Fibroblast of skin of back (primary cell): Measurements from ENCODE around the gene RANBP17.

Experiments
- DNase-seq: peaks from one replicate; pipeline ENCODE4 v3.0.0-alpha.2; 2013

The RANBP17 gene

GRCh38 chr5:171102877-171103610 is 241.2 kb downstream of the RANBP17 start:
- no peak for DNase-seq

DNA sequence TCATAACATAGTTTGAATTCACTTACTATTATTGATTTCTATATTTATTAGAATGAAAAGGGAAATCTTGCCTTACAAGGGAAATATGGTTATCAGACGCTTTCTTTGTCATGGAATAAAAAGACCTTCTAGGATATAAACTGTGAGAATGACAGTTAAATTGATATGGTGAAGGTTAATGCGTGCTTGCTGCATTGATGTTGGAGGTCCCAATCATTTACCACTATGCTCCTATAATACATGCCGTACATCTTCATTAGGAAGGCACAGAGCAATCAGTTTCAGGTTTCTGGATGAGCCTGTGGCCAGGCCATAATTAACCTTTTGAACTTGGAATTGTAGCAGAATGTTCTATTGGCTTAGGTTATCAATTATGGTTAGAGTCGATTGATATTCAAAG is 245.9 kb downstream of the RANBP17 start:
- DNase-seq: no peak

DNA sequence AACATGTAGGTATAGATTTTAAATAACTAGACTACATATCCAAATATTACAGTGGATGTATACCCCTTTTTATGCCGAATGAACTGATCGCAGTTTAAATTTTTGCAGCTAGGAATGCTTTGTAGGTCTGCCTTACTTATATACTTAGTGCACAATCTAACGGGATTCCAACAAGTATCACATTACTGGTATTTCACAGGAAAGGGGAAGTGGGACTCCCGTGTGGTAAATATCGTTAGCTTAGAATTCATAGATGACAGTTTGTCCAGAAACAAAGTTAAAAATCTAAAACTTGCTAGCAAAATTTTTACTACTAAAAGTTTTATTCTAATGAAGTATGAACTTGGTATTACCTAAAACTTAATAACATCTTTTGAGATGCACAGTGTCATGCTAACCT is 253.7 kb downstream of the RANBP17 start:
- no peak for DNase-seq

DNA sequence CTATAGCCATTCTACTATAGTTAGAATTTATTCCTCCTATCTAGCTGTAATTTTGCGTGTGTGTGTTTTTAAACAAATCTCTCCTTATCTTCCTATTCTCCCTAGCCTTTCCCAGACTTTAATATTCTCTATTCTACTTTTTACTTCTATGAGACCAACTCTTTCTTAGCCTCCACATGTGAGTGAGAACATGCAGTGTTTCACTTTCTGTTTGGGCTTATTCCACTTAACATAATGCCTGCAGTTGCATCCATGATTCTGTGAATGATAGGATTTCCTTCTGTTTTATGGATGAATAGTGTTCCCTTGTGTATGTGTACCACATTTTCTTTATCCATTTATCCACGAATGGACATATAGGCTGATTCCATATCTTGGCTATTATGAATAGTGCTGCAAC is 254.9 kb downstream of the RANBP17 start:
- no peak for DNase-seq

GRCh38 chr5:171120986-171121622 is 259.3 kb downstream of the RANBP17 start:
- DNase-seq: no peak

DNA sequence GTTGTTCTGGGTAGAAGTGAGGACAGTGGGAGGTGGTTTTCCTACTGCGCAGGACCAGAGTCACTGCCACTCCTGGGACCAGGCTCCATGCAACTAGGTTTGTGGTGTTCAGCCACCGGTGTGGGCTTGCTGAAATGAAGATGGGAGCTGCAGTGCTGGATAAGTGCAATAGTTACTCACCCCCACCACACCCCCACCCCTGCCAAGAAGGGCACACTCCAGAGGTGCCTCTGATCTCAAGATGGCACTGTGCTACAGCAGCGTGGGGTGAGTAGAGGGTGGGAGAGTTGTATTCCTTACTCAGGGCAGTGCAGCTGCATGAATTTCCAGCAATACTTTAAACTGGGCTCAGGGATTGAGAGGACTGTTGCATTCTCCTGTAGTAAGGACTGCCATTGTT is 259.8 kb downstream of the RANBP17 start:
- DNase-seq: no peak

DNA sequence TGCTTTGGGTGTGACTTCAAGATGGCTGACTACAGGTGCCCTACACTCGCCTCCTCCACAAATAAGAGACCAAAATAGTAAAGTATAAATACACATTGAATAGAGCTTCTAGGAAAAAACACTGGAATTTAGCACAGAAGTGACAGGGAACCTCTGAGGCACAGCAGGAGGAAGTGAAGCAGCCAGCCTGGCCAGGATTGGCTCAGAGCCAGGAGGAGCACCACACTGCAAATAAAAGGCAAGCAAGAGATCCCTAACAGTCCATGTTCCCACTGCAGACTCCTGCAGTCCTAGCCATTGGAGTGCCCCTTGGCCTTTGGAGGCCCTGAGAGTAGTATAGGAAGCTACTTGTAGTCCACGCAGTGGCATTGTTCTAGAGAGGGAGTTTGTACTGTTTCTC is 260.6 kb downstream of the RANBP17 start:
- peak; percentile 30 for DNase-seq

GRCh38 chr5:171123417-171123816 is 261.6 kb downstream of the RANBP17 start:
- DNase-seq: no peak

GRCh38 chr5:171127314-171127713 is 265.5 kb downstream of the RANBP17 start:
- DNase-seq: peak; percentile 55

DNA sequence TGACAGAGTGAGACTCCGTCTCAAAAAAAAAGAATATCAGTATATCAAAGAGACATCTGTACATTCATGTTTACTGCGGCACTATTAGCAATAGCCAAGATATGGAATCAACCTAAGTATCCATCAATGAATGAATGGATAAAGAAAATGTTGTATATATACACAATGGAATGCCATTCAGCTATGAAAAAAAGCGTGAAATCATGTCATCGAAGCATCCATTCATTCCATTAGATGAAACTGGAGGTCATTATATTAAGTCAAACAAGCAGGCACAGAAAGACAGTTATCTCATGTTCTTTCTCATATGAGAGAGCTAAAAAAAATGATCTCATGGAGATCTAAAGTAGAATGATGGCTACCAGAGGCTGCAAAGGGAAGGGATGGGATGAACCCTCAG is 266.3 kb downstream of the RANBP17 start:
- no peak for DNase-seq

DNA sequence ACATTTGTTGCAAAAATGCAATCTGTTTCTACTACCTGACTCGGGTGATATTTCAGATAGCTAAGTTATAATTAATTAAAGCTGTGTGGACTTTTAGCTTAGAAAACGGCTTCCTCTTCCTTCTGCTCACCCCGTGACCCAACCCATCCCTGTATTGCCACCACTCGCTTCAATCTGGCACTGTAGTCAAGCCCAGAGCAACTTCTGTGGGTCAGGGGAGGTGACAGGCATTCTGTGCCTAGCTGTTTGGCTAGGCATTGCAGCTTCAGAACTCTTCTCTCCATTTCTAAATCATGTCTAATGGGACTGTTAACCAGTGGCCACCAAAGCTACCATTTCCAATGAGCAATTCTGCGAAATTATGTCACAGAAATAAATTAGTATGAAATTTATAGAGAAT is 267.5 kb downstream of the RANBP17 start:
- DNase-seq: no peak

GRCh38 chr5:171131497-171131896 is 269.7 kb downstream of the RANBP17 start:
- no peak for DNase-seq

- DNase-seq: peak; percentile 78
These were observed 276.1 kb downstream of the RANBP17 start for GRCh38 chr5:171137768-171138525.

- DNase-seq: no peak
These were observed 277.4 kb downstream of the RANBP17 start for GRCh38 chr5:171139227-171139626.

- no peak for DNase-seq
These were observed 280.8 kb downstream of the RANBP17 start for GRCh38 chr5:171142617-171143016.

GRCh38 chr5:171143171-171143570 is 281.4 kb downstream of the RANBP17 start:
- no peak for DNase-seq

- no peak for DNase-seq
These were observed 282.1 kb downstream of the RANBP17 start for GRCh38 chr5:171143926-171144325.

- no peak for DNase-seq
These were observed 287.5 kb downstream of the RANBP17 start for GRCh38 chr5:171149333-171149732.

DNA sequence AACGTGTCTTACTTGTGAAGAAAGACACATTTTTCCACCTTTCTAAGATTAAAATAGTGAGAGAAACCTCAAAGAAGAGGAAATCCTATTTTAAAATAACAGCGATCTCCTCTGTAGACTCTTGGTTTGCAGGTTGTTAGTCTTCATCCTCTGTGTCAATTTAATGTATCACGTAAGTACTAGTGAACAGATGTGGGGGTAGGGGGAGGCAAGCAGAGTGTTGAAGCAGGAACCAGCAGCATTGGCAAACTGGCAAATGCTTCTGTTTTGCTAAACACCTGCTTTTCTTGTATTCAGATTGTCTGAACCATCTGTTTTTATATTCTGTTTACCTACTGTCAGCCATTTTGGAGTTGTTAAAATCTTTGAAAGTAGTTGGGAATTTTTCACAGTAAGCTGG is 288.0 kb downstream of the RANBP17 start:
- no peak for DNase-seq

DNA sequence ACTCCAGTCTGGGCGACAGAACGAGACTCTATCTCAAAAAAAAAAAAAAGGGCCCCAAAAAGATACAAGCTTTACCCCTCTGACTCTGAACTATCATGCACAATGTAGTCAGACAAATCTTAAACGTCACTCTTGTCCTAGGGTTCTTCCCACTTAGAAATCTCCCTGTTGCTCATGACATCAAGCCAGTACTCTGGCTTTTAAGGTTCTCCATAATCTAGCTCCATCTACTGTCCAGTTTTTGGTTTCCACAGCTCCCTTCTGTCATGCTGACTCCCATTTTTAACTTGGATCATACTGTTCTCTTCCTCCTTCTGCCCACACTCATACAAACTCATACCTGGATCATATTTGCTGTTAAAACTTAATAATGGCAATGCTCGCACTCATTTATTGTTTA is 290.6 kb downstream of the RANBP17 start:
- DNase-seq: peak; percentile 43

DNA sequence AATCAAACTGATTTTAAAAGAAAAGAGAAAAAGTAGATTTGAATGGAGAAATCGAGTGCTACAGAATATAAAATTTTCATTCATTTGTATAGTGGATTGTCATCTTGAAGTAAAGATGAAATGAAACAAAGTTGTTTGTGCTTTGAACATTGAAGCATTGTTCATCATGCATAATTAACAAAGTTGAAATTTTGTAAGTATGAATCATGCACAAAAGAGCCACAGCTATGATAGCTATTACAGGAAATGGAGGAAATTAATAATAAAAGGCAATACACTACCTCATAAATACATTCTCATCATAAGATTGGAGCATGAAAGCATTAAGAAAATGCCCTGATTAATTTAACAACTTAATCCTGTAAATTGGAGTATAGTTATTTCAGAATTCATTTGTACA is 293.8 kb downstream of the RANBP17 start:
- peak; percentile 71 for DNase-seq

- DNase-seq: peak; percentile 30
These were observed 295.5 kb downstream of the RANBP17 start for GRCh38 chr5:171157276-171157675.

DNA sequence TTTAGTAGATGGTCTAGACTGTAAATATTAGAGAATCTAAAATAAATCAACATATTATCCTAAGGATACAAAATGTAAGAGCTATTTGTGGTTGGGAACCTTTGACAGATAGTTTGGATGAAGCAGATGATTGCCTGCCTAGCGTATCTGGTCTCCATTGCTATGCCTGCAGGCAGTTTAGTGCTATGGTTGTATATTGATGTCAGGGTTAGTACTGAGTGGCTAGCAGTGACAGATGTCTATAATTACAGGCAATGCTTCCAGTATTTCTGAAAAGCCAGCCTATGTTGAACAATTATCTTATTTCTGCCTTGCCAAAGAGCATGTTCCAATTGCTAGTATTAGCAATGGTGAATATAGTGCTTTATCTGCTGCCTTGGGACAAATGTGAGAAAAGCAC is 296.0 kb downstream of the RANBP17 start:
- no peak for DNase-seq

DNA sequence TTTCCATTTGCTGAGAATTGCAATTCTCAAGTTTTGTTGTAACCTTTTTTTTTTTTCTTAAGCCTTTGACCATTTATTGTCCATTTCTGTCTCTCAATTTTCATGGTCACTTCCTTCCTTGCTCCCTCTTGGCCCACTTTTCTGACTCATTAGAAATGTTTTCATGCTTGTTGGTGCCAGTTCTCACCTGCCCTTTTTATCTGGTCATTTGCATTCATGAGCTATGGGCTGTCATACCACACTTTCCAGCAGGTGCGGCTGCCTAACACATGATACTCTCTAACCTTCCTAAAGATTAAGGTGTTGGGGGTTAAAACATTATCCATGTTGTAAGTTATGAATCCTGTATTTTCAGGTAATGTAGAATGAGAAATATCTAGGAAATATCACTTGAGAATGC is 296.8 kb downstream of the RANBP17 start:
- no peak for DNase-seq
